GM13977 (cell line): Measurements from ENCODE around the gene PLCB1.

Source experiments
- DNase-seq: peaks from one replicate; pipeline ENCODE4 v3.0.0; 2012; ENCODE audit warnings: low spot score
- in situ Hi-C: fragments of 300-500 bp; cut with MboI; formaldehyde crosslinking; loops from one replicate; pipeline ENCODE4 v1.12.0; 2022; ENCODE audit warnings: low sequenced_read_pairs, low pct_unique_long_range_greater_than_20kb, mixed read lengths, inconsistent platforms; ENCODE audit not compliant: unreplicated experiment
- TF ChIP-seq, protein P1 (sequence below): IDR thresholded peaks from 2 replicates; pipeline ENCODE4 v1.5.1; 2012; ENCODE audit warnings: mild to moderate bottlenecking, control low read depth; ENCODE audit not compliant: insufficient read depth; ENCODE audit errors: extremely low read depth, missing control alignments

Gene PLCB1

DNA sequence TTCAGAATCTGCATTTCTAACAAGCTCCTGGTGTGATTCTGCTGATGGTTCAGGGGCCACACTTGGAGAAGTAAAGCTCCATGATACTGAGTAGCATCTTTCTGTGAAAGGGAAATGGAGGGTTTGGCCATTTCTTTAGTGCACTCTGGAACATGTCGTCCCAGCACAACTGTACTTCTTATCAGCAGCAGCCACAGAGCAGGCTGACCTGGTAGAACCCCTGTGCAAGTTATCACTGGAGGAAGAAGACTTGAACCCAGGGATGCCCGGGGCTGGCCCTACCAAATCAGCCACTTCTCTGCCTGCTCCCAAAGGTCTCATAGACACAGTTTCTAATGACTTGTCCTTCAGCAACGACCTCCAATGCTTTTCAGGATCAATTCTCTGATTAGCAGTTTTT is 582.1 kb downstream of the PLCB1 start:
- TF ChIP-seq, protein P1, sequence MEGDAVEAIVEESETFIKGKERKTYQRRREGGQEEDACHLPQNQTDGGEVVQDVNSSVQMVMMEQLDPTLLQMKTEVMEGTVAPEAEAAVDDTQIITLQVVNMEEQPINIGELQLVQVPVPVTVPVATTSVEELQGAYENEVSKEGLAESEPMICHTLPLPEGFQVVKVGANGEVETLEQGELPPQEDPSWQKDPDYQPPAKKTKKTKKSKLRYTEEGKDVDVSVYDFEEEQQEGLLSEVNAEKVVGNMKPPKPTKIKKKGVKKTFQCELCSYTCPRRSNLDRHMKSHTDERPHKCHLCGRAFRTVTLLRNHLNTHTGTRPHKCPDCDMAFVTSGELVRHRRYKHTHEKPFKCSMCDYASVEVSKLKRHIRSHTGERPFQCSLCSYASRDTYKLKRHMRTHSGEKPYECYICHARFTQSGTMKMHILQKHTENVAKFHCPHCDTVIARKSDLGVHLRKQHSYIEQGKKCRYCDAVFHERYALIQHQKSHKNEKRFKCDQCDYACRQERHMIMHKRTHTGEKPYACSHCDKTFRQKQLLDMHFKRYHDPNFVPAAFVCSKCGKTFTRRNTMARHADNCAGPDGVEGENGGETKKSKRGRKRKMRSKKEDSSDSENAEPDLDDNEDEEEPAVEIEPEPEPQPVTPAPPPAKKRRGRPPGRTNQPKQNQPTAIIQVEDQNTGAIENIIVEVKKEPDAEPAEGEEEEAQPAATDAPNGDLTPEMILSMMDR, result no peak
- no peak for DNase-seq
- in situ Hi-C loops, result no loop called here

DNA sequence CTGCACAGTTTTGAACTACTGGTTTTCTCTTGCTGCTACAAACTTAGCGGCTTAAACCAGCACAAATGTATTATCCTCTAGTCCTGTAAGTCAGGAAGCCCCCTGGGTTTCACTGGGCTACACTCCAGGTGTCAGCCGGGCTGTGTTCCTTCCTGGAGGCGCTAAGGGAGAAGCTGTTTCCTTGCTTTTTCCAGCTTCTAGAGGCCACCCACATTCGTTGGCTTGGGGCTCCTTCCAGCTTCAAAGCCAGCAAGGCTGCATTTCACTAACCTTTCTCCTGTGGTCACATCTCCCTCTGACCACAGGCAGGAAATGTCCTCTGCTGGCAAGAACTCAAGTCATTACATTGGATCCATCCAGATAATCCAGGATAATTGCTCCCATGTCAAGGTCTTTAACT is 586.2 kb downstream of the PLCB1 start:
- TF ChIP-seq, protein P1, result no peak
- DNase-seq, result no peak
- in situ Hi-C loops, result no loop called here

DNA sequence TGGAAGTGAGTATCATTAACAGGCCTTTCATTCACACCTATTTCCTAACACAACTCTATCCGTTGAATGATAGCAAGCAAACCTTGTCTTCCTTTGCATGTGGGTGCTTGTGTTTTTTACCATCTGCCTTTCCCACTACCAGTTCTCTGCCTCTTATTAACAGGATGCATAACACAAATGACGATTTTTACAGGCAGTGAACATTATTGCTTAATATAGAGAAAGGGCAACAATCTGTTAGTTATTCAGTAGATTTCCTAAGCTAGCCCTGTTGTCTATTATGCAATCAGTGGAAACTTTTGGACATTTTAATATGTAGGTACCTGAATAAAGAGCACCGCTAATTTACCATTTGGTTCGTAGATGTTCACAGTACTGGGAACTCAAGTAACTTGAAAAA is 588.0 kb downstream of the PLCB1 start:
- TF ChIP-seq, protein P1, result no peak
- in situ Hi-C loops, result no loop called here
- DNase-seq, result no peak

GRCh38 chr20:8721098-8721497 is 589.0 kb downstream of the PLCB1 start:
- in situ Hi-C loops, result no loop called here
- TF ChIP-seq, protein P1, result peak; percentile 71
- DNase-seq, result peak; percentile 10

DNA sequence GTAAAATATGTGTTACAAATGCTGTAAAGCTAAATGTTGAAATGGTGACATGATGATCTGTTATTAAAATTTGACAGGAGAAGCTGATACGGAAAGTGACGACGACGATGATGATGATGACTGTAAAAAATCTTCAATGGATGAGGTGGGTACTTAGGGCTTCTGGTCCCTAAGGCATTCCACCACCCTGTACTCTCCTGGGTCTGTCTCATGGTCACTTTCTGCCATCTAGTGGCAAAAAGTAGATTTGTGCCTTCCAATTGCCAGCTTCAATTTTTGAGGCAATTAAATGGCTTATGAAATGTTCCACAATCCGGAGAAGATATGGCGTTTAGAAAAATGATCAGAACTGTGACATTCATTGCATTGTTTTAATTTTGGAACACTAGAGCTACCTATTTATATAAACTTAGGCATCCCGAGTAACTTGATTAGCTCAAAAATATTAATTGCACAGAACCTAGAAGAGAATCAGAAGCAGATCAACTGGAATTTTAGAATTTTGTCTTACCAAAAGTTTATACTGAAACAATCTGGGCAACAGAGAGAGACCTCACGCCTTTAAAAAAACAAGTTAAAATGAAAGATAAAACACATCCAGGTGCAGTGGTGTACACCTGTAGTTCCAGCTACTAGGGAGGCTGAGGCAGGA is 590.3 kb downstream of the PLCB1 start:
- TF ChIP-seq, protein P1, result peak; percentile 72
- peak; percentile 24 for DNase-seq
- in situ Hi-C loops, result no loop called here

DNA sequence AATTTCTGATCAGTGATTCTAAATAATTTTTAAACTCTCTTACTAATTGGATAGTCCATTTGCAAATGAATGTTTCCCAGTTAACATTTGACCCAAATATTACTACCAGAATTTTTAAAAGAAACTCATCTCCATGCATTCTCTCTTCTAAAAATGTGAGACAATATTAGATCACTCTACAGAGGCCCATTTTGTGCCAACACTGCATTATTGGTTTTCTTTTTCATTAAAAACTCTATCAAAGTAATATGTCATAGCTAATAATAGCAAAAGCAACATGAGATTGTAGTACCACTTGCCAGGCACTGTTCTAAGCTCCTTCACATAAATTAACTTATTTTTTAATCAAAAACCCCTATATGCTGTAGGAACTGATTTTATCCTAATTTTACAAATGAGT is 591.2 kb downstream of the PLCB1 start:
- TF ChIP-seq, protein P1, result no peak
- in situ Hi-C loops, result no loop called here
- no peak for DNase-seq

GRCh38 chr20:8724884-8725283 is 592.8 kb downstream of the PLCB1 start:
- TF ChIP-seq, protein P1, result no peak
- in situ Hi-C loops, result no loop called here
- DNase-seq, result no peak
